HG02884 (cell line): Measurements from ENCODE around the gene ATP1A3.

ENCODE experiments used
- ATAC-seq: cut with Tn5 transposase; IDR thresholded peaks from one replicate; pipeline ENCODE4 v1.9.1; 2021; ENCODE audit warnings: mild to moderate bottlenecking, moderate library complexity; ENCODE audit not compliant: unreplicated experiment

The ATP1A3 gene

GRCh38 chr19:41930926-41931592 is 63.0 kb downstream of the ATP1A3 start:
- ATAC-seq: no peak

GRCh38 chr19:41930322-41930722 is 63.7 kb downstream of the ATP1A3 start:
- ATAC-seq: no peak

- ATAC-seq: no peak
Measured at GRCh38 chr19:41929536-41930071, 64.4 kb downstream of the ATP1A3 start.

- ATAC-seq: no peak
Measured at GRCh38 chr19:41928754-41929535, 65.1 kb downstream of the ATP1A3 start.

GRCh38 chr19:41928221-41928683 is 65.8 kb downstream of the ATP1A3 start, which contains the start of gene ERFL:
Gene ERFL, minus strand, starts transcription at chr19:41928449. Its CDS starts 15,530 bp downstream, at chr19:41912919.
- no peak for ATAC-seq

- ATAC-seq: no peak
Measured at GRCh38 chr19:41927497-41928192, 66.4 kb downstream of the ATP1A3 start.

GRCh38 chr19:41926763-41927496 is 67.1 kb downstream of the ATP1A3 start:
- ATAC-seq: no peak

GRCh38 chr19:41926028-41926762 is 67.8 kb downstream of the ATP1A3 start:
- ATAC-seq: no peak

- ATAC-seq: no peak
Measured at GRCh38 chr19:41925208-41926003, 68.6 kb downstream of the ATP1A3 start.

GRCh38 chr19:41924151-41925145 is 69.6 kb downstream of the ATP1A3 start:
- no peak for ATAC-seq

- ATAC-seq: no peak
Measured at GRCh38 chr19:41923045-41923788, 70.8 kb downstream of the ATP1A3 start.

GRCh38 chr19:41922585-41922984 is 71.4 kb downstream of the ATP1A3 start:
- no peak for ATAC-seq

- ATAC-seq: no peak
Measured at GRCh38 chr19:41921577-41922576, 72.2 kb downstream of the ATP1A3 start.

GRCh38 chr19:41920882-41921576 is 73.0 kb downstream of the ATP1A3 start:
- ATAC-seq: no peak

- no peak for ATAC-seq
Measured at GRCh38 chr19:41919948-41920712, 73.9 kb downstream of the ATP1A3 start.
